ENCODE data around the gene C3orf20.

DNA sequence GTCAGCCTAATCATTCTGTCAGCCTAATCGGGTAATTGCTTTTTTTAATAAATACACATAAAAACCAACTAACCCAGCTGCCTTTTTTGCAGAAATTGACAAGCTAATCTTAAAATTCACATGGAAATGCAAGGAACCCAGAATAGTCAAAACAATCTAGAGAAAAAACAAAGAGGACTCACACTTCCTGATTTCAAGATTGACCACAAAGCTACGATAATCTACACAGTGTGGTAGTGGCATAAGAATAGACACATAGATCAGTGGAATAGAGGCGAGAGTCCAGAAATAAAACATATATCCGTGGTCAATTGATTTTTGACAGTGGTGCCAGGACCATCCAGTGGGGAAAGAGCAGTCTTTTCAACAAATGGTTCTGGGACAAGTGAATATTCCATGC lies 2.4 kb upstream of the C3orf20 start:
- TF ChIP-seq, protein P1, sequence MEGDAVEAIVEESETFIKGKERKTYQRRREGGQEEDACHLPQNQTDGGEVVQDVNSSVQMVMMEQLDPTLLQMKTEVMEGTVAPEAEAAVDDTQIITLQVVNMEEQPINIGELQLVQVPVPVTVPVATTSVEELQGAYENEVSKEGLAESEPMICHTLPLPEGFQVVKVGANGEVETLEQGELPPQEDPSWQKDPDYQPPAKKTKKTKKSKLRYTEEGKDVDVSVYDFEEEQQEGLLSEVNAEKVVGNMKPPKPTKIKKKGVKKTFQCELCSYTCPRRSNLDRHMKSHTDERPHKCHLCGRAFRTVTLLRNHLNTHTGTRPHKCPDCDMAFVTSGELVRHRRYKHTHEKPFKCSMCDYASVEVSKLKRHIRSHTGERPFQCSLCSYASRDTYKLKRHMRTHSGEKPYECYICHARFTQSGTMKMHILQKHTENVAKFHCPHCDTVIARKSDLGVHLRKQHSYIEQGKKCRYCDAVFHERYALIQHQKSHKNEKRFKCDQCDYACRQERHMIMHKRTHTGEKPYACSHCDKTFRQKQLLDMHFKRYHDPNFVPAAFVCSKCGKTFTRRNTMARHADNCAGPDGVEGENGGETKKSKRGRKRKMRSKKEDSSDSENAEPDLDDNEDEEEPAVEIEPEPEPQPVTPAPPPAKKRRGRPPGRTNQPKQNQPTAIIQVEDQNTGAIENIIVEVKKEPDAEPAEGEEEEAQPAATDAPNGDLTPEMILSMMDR (IDR thresholded peaks at IDR 0.05) = no peak
- TF ChIP-seq POLR2AphosphoS5 (IDR thresholded peaks at IDR 0.05) = no peak
